Rectal smooth muscle tissue (tissue), 1 donor: ENCODE data around the gene POLG.

Experiments
- H3K27ac ChIP-seq: one replicate; pipeline ENCODE4 v1.7.0; 2013; ENCODE audit warnings: low read depth, low read length, inconsistent platforms
- H3K27me3 ChIP-seq: one replicate; pipeline ENCODE4 v1.7.0; 2013; ENCODE audit warnings: low read length; ENCODE audit not compliant: control insufficient read depth, insufficient read depth
- H3K36me3 ChIP-seq: one replicate; pipeline ENCODE4 v1.7.0; 2013; ENCODE audit warnings: low read length; ENCODE audit not compliant: control insufficient read depth, insufficient read depth
- H3K4me1 ChIP-seq: one replicate; pipeline ENCODE4 v1.7.0; 2013; ENCODE audit warnings: low read length; ENCODE audit not compliant: control insufficient read depth, insufficient read depth
- H3K4me3 ChIP-seq: one replicate; pipeline ENCODE4 v1.7.0; 2013; ENCODE audit warnings: low read length
- H3K9ac ChIP-seq: one replicate; pipeline ENCODE4 v1.7.0; 2013; ENCODE audit warnings: low read length

The POLG gene

DNA sequence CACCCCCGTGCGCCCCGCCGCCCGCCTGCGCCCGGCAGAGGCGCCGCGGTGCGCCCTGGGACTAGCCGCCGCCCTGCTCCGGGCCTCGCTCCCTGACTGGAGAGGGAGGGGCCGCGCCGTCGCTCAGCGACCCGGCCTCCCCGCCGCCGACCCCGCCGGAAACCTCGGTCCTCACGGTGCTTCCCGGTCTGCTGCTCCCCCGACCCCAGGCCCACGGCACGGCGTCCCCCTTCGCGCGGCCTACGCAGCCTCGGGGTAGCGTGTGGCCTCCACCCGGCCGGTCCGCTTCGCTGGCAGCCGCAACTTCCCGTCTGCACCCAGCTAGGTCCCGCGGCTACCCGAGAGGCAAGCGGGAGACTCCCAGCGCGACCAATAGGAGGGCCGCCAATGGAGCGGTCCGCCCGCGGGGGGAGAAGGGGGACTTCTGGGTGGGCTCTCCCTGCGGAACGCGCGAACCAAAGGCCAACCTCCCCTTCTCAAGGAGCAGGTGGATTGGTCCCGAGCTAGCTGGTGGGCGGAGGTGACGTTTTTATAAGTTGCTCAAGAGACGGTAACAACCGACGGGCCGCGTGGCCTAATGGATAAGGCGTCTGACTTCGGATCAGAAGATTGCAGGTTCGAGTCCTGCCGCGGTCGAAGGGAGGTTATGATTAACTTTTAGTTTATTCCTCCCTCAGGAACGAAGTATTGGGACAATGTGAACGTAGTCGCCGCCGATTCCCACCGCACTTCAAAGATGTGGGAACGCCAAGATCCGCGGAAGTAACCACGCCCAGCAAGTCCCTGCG is at the start of gene POLG:
POLG (minus strand) TSS at position 315 of the 788 bp plus-strand sequence. CDS start 1,070 bp downstream, outside the sequence.
- H3K4me3 ChIP-seq, result peak within 1 kb of the TSS; percentile 79
- H3K9ac ChIP-seq, result peak within 1 kb of the TSS; percentile 73
- H3K27me3 ChIP-seq, result no peaks in the 10 kb centered on the region
- peak within 1 kb of the TSS; percentile 90 for H3K27ac ChIP-seq
- H3K4me1 ChIP-seq, result peaks cover 20% of the 10 kb centered on the region
- H3K36me3 ChIP-seq, result peaks cover 11% of the 10 kb centered on the region

DNA sequence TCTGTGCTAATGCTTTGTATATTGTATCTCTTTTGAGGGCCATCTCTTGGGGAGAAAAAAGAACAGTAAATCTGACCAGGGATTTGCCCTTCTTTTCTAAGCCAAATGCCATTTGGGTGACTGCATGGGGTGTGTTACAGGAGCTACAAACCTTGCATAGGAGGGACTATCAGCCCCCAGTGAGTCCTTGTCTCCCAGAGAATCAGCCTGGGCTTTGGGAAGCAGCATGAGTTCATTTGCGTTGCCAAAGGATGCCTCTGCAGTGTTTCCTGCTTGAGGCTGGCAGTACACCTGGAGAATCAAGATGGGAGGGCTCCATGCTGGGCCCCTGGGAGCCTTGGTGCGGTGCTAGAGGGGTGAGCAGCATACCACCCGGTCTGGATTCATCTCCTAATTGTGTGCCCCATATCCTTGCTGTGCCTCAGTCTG is 49.6 kb upstream of the POLG start:
- peaks cover 14% of the 10 kb centered on the region for H3K27me3 ChIP-seq
- no peaks in the 10 kb centered on the region for H3K36me3 ChIP-seq
- peaks cover 4% of the 10 kb centered on the region for H3K4me1 ChIP-seq
- H3K4me3 ChIP-seq, result no peak overlapping the region
- H3K27ac ChIP-seq, result no peak overlapping the region
- no peak overlapping the region for H3K9ac ChIP-seq

DNA sequence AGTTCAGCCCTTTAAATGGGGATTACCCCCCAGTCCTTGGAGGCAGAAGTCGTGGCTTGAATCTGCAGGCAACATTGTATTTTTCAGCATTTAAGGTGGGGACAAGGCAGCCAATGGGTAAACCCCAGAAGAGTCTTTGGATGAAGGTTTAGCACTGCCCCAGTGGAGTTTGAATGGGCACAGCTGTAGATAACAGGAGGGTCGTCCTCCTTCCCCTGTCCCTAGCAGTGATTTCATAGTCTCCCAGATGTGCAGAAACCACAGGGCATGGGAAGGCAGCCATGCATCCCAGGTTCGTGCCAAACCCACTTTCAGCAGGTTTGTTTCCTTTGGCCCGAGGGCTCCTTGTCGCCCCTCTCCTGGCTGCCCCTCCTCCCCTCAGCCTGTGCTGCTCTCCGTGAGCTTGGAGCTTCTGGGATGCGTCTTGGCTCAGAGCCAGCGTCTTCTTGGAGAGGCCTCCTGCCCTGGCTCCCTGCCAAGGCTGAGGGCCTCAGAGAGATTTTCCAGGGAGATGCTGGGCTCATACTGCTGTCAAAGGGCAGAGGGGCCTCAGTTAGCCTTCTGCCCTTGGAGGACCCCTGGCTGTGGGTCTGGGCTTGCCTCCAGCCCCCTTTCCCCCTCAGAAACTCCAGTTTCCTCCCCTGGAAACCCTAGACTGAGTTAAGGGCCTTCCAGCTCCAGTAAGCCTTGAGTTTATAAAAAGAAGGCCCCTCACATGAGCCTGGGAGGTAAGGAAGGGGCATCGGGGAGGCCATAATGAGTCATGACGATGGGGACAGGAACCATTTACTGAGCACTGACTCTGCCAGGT is 48.9 kb upstream of the POLG start:
- Histone ChIP-seq H3K9ac (no peak overlapping the region), H3K27me3 (peaks cover 17% of the 10 kb centered on the region), H3K36me3 (no peaks in the 10 kb centered on the region), H3K4me1 (peaks cover 4% of the 10 kb centered on the region), H3K4me3 (no peak overlapping the region), H3K27ac (no peak overlapping the region)

DNA sequence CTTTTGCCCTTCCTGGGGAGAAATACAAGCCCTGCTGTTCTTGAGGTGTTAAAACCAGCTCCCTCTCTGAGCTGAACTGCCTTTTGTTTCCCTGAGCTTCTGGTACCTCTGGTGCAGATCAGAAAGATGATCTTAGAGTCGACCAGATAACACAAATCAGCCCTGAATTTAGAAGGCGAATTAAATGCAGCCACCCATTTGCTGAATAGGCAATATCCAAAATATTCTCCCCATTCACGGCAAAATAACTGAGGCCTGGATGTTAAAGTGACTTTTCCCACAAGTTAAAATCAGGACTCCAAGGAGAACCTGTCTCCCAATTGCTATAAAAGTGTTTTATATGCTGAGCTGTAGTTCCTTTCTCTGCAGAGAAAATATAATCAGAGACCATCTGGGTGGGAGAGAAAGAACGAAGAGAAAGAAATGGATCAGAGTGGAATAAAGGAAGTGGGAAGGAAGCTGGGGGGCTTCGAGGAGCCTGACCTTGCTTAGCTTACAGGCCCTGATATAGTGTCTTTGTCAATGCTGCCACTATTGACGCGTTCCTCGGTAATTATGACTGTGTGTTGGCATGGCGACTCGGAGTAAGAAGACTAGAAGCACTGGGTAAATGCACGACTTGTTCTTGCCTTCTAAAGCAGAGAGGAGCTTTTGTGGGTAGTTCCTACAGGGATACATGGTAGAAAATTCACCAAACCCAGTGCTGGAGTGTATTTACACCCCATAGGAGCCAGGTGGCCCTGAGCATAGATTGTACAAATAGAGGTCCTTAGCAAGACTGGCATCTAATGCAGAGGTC is 47.5 kb upstream of the POLG start:
- Histone ChIP-seq H3K4me1 (peaks cover 4% of the 10 kb centered on the region), H3K9ac (no peak overlapping the region), H3K4me3 (no peak overlapping the region), H3K36me3 (no peaks in the 10 kb centered on the region), H3K27ac (no peak overlapping the region), H3K27me3 (peaks cover 32% of the 10 kb centered on the region)

DNA sequence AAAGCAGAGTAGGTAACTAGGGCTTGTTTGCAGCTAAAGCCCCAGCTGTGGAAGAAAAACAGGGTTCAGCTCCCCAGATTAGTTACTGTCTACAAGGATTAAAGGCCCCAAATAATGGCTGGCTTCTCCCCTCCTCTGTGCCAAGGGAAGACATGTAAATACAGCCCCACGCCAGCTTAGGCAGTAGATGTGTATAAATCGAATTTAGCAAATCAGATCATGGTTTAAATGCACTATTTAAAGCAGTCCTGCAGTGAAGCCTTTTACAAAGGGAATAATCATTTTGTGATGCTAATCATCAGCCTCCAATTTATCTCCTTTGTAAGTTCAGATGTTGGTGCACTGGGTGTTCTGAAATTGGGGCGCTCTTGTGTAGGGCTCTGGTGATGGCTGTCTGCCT is 46.7 kb upstream of the POLG start:
- Histone ChIP-seq H3K4me3 (no peak overlapping the region), H3K36me3 (no peaks in the 10 kb centered on the region), H3K9ac (no peak overlapping the region), H3K27me3 (peaks cover 36% of the 10 kb centered on the region), H3K4me1 (peaks cover 4% of the 10 kb centered on the region), H3K27ac (no peak overlapping the region)

DNA sequence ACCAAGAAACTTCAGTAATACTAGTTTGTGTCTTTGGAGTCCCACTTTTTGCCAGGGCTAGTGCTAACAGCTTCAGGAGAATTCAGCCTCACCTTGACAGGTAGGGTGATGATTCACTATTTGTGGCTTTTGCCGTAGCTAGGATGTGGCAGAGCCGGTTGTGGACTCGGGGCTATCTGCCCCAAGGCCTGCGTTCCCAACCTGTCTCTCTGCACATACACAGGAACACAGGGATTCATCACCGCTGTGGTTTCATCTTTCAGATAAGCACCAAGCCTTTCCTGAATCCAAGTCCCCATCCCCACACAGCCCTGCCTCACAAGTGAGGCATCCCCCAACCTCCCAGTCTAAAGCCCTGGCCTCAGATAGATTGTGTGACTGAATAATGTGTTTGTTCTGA is 45.2 kb upstream of the POLG start:
- H3K27ac ChIP-seq, result no peak overlapping the region
- H3K9ac ChIP-seq, result no peak overlapping the region
- H3K27me3 ChIP-seq, result peaks cover 40% of the 10 kb centered on the region
- H3K36me3 ChIP-seq, result no peaks in the 10 kb centered on the region
- H3K4me1 ChIP-seq, result peaks cover 4% of the 10 kb centered on the region
- H3K4me3 ChIP-seq, result no peak overlapping the region

DNA sequence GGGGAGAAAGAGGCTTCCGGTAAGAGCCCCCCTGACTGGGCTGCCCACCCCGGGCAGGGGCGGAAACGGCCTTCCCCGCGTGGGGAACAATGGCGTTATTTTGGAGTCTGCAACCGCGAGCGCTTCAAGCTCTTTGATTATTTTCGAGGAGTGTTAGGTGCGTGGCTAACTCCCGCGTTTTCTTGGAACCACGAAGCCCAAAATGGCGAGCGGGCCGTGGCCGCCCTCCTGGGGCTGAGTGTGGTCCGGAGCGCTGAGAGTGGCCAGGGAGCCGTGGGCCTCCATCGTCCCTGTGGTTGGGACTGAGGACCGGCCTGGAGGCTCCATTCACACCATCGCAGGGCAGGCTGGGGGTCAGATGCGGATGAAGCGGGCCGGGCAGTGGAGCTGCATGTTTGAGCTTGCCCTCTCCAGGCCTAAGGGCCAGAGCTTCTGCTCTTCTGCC is 44.6 kb upstream of the POLG start:
- no peak overlapping the region for H3K9ac ChIP-seq
- peak overlapping the region; percentile 20 for H3K4me3 ChIP-seq
- H3K27me3 ChIP-seq, result peaks cover 40% of the 10 kb centered on the region
- H3K4me1 ChIP-seq, result peaks cover 4% of the 10 kb centered on the region
- H3K36me3 ChIP-seq, result no peaks in the 10 kb centered on the region
- no peak overlapping the region for H3K27ac ChIP-seq

DNA sequence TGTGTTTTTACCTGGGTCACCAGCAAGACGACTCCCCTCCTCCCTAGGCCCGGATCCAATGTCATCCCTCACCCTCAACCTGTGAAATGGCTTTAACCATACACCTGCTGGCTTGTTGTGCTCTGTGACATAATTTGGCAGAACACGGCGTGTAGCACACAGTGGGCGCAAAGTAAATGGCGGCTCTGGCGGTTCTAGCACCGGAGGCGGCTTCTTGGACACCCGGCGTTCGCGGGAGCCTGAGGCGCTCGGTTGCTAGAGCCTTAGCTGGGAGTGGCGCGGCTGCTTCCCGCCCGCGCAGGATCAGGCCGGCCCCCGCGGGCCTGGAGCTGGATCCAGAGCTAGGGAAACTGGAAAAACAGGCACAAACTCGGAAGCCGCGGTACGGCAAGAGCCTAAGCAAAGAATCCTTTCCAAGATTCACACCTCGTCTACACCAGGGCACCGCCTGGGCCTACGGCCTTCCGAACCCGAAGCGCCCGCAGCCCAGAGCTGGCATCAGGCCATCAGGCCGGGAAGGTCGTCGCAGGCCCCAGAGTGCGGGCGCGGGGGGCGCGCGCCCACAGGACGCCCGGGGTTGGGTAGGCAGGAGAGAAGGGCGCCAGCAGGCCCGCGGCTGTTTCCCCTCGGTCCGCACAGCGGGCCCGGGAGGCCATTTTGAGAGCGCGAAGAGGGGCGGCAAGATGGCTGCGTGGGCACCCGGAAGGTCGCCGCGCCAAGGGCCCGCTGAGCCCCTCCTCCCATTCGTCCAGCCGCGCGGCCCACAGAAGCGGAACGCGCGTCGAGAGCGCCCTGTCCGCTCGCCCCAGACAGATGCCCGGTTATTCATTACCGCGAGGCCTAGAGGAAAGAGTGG is 43.9 kb upstream of the POLG start:
- peak overlapping the region; percentile 42 for H3K4me3 ChIP-seq
- H3K9ac ChIP-seq, result no peak overlapping the region
- H3K27ac ChIP-seq, result no peak overlapping the region
- no peaks in the 10 kb centered on the region for H3K4me1 ChIP-seq
- H3K36me3 ChIP-seq, result no peaks in the 10 kb centered on the region
- H3K27me3 ChIP-seq, result peaks cover 40% of the 10 kb centered on the region

DNA sequence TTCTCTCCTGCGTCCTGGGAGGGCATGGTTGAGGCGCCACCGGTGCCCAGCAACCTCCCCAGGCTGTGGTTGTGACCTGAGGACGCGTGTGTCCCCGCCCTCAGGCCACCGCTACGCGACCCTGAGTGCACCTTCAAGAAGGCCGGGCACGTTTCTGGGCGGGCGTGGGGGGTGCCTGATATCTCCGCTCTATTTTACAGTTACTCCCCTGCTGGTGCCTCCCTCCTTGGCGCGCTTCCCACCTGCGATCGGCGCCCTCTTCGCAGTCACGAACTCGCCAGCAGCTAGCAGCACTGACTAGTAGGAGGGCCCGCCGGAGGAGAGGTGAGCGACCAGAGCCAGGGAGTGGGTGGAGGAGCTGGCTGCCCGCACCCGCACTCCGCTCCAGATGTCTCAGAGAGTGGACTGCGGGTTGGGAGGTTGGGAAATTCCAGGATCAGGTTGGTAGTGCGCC is 43.2 kb upstream of the POLG start:
- Histone ChIP-seq H3K9ac (no peak overlapping the region), H3K27me3 (peaks cover 43% of the 10 kb centered on the region), H3K36me3 (no peaks in the 10 kb centered on the region), H3K4me3 (no peak overlapping the region), H3K4me1 (no peaks in the 10 kb centered on the region), H3K27ac (no peak overlapping the region)

DNA sequence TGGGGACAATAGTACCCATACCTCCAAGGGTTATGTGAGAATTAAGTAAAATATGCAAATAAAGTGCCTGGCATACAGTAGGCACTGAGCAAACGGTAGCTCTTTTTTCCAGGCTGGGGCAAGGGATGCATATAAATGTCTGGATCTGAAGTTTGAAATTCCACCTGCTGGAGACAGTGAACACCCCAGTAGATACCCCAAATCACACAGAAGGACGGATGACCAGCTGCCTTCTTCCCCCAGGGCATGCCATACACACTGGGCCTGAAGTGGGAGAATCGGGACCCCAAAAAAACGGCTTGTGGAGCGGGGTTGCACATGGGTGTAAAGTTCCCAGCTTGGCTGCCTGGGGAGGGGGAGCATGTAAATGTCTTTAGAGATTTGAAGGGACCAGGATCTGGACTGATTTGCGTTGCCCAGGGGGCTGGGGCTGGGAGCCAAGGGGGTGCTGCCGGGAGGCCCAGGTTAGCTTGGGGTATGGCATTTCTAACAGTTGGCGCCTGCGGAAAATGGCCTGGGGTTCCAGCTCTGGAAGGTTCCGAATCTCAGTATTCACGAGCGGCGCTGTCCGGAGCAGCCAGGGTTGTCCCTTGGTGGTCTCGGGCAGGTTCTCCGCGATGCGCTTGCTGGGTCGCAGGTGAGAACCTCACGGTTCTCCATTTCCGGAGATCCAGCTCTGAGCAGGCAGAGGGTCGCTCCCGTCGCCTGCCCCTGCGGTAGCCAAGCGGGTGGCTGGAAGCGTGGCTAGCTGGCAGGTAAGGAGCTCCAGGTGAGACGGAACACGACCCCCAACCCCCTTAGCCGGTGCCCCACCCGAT is 42.6 kb upstream of the POLG start:
- H3K4me1 ChIP-seq, result no peaks in the 10 kb centered on the region
- peaks cover 49% of the 10 kb centered on the region for H3K27me3 ChIP-seq
- H3K4me3 ChIP-seq, result no peak overlapping the region
- H3K36me3 ChIP-seq, result no peaks in the 10 kb centered on the region
- no peak overlapping the region for H3K9ac ChIP-seq
- H3K27ac ChIP-seq, result no peak overlapping the region

DNA sequence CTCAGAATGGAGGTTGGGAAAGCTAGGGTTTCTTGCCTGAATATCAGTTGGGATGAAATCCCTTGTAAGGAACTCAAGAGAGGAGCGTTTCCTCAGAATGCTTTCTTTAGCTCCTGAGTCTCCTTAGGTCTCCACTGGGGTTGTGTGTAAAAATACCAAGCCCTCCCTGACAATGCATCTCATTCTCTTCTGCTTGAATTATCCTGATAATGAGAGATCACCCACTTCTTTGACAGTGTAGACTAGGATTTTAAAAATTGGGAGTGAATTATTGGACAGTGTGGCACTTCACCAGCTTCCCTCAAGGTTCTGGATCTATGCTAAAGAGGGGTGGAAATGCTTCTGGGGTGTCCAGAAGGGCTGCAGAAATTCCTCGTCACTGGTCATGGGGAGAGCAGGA is 41.8 kb upstream of the POLG start:
- H3K27ac ChIP-seq, result no peak overlapping the region
- H3K4me3 ChIP-seq, result no peak overlapping the region
- H3K36me3 ChIP-seq, result no peaks in the 10 kb centered on the region
- peaks cover 55% of the 10 kb centered on the region for H3K27me3 ChIP-seq
- H3K9ac ChIP-seq, result no peak overlapping the region
- H3K4me1 ChIP-seq, result no peaks in the 10 kb centered on the region
